ENCODE measurements around the gene MAPK4.

GRCh38 chr18:50729376-50729775, 169.5 kb downstream of the MAPK4 start:
- TF ChIP-seq, protein P1, sequence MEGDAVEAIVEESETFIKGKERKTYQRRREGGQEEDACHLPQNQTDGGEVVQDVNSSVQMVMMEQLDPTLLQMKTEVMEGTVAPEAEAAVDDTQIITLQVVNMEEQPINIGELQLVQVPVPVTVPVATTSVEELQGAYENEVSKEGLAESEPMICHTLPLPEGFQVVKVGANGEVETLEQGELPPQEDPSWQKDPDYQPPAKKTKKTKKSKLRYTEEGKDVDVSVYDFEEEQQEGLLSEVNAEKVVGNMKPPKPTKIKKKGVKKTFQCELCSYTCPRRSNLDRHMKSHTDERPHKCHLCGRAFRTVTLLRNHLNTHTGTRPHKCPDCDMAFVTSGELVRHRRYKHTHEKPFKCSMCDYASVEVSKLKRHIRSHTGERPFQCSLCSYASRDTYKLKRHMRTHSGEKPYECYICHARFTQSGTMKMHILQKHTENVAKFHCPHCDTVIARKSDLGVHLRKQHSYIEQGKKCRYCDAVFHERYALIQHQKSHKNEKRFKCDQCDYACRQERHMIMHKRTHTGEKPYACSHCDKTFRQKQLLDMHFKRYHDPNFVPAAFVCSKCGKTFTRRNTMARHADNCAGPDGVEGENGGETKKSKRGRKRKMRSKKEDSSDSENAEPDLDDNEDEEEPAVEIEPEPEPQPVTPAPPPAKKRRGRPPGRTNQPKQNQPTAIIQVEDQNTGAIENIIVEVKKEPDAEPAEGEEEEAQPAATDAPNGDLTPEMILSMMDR (IDR thresholded peaks at IDR 0.05; ENCODE audit: borderline replicate concordance, extremely low read depth, low read length, poor library complexity, severe bottlenecking) = no peak
- no peak for TF ChIP-seq EZH2 (IDR thresholded peaks at IDR 0.05; ENCODE audit: borderline replicate concordance, low read depth, low read length, severe bottlenecking)

All from DND-41 (cell line).